Common myeloid progenitor, CD34-positive (primary cell): ENCODE measurements around the gene SH2D3C.

Experiments
- CTCF ChIA-PET: fragments of 350-600 bp; sonication (Branson Sonifier 250); formaldehyde crosslinking; loops from one replicate; lab custom pipeline; 2021; ENCODE audit warnings: antibody characterized with exemption; lab: Charles Lee
- POLR2A ChIA-PET: fragments of 350-600 bp; sonication (Branson Sonifier 250); formaldehyde crosslinking; loops from one replicate; lab custom pipeline; 2021; ENCODE audit warnings: antibody characterized with exemption; lab: Charles Lee
- DNase-seq, 3 donors: peaks; one replicate each; pipeline versions ENCODE4 v3.0.0 to v3.0.0-alpha.2; 2013
- H3K27ac ChIP-seq, 2 experiments: 1 replicate in 1 of 2; 2 replicates in 1 of 2; pipeline ENCODE4 v1.7.0; 2013; ENCODE audit warnings: inconsistent platforms in 2 of 2, low read length in 2 of 2, mild to moderate bottlenecking in 2 of 2, low read depth in 1 of 2, moderate library complexity in 1 of 2; ENCODE audit not compliant: severe bottlenecking in 2 of 2, insufficient read depth in 1 of 2, poor library complexity in 1 of 2
- H3K27me3 ChIP-seq, 5 experiments: replicated peaks in 2 of 5; 1 replicate in 3 of 5; 2 replicates in 2 of 5; pipeline versions ENCODE4 v1.6.1 to v1.7.0; 2013; ENCODE audit warnings: low read length in 4 of 5, mild to moderate bottlenecking in 2 of 5, moderate library complexity in 2 of 5, inconsistent platforms in 1 of 5; ENCODE audit not compliant: insufficient read depth in 5 of 5, control insufficient read depth in 4 of 5
- H3K36me3 ChIP-seq, 4 experiments: 1 replicate in 2 of 4; 2 replicates in 2 of 4; pipeline versions ENCODE4 v1.6.1 to v1.7.0; 2013; ENCODE audit warnings: low read length in 3 of 4, control low read depth in 1 of 4, mild to moderate bottlenecking in 1 of 4; ENCODE audit not compliant: control insufficient read depth in 4 of 4, insufficient read depth in 4 of 4
- H3K4me1 ChIP-seq, 4 experiments: 1 replicate in 3 of 4; 2 replicates in 1 of 4; pipeline versions ENCODE4 v1.6.1 to v1.7.1; 2013; ENCODE audit warnings: low read length in 3 of 4, mild to moderate bottlenecking in 3 of 4, control low read depth in 1 of 4, inconsistent platforms in 1 of 4, moderate library complexity in 1 of 4; ENCODE audit not compliant: control insufficient read depth in 4 of 4, insufficient read depth in 4 of 4; ENCODE audit errors: control extremely low read depth in 1 of 4
- H3K4me3 ChIP-seq, 7 experiments: 1 replicate in 4 of 7; 2 replicates in 3 of 7; pipeline versions ENCODE4 v1.5.1 to v1.7.0; 2013; ENCODE audit warnings: mild to moderate bottlenecking in 7 of 7, low read length in 6 of 7, moderate library complexity in 6 of 7, inconsistent platforms in 2 of 7, low read depth in 2 of 7, control low read depth in 1 of 7; ENCODE audit not compliant: insufficient read depth in 4 of 7, control insufficient read depth in 1 of 7; ENCODE audit errors: extremely low read depth in 1 of 7
- H3K9me3 ChIP-seq, 5 experiments: 1 replicate in 4 of 5; 2 replicates in 1 of 5; pipeline versions ENCODE4 v1.6.1 to v1.7.1; 2013; ENCODE audit warnings: low read length in 4 of 5, mild to moderate bottlenecking in 2 of 5, inconsistent platforms in 1 of 5, low read depth in 1 of 5, moderate library complexity in 1 of 5; ENCODE audit not compliant: control insufficient read depth in 4 of 5, insufficient read depth in 2 of 5; ENCODE audit errors: control extremely low read depth in 1 of 5
- WGBS: methylation state at CpG from one replicate; pipeline ENCODE4 v1.1.5; 2013; ENCODE audit not compliant: insufficient coverage; 5-methylcytosine and 5-hydroxymethylcytosine counted together

Gene SH2D3C

GRCh38 chr9:127730262-127730661 lies 48.2 kb downstream of the SH2D3C start:
- DNase-seq = no peak
- 100% methylated on average over 6 of the region's 9 CpGs for WGBS
- H3K27ac ChIP-seq = no peak overlapping the region
- peaks cover 0 to 16% (median 8%) of the 10 kb centered on the region in 4 experiments for H3K36me3 ChIP-seq
- ChIA-PET POLR2A (no interaction called here), CTCF (interaction anchor here (0.6 to 2.9 kb wide), 3 partner anchors 142 to 191 kb away, joined by 3 to 14 read pairs (median 3); no protein-coding TSS in a partner anchor)
- peaks cover 0 to 13% (median 7%) of the 10 kb centered on the region in 4 experiments for H3K4me1 ChIP-seq
- no peak overlapping the region for H3K4me3 ChIP-seq
- no peaks in the 10 kb centered on the region for H3K27me3 ChIP-seq
- H3K9me3 ChIP-seq = no peaks in the 10 kb centered on the region

DNA sequence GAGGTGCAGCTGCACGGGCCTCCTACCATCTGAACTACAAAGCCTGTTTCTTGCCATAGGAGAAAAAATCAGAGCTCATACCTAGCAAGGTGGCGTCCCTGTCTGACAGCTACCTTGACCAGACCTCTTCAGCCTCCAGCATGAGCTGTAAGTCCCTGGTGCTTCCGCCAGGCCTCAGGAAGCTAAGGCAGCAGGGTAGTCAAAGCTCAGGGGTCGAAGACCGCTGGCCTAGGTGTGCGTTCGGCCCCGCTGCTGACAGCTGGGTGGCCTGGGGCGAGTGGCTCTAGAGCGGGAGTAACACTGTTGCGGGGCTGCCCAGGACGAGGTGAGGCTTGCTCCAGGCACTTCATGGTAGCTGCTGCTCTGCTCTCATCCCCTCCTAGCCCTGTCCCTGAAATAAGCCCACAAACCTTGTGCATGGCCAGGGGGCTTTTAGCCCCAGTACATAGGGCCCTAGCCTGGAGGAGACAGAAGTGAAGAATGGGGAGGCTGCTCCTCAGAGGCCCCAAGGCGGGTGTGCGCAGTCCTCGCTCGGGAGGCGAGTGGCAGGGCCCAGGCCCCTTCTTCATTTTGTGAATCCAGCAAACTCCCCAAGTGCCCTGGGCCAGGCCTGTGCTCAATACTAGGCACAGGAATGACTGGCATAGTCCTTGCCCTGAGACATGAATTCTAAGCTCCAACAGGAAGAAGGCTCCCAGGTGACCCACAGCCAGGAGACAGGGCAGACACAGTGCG lies 48.8 kb downstream of the SH2D3C start:
- Histone ChIP-seq H3K4me1 (peaks cover 0 to 13% (median 9%) of the 10 kb centered on the region in 4 experiments), H3K27me3 (no peaks in the 10 kb centered on the region), H3K9me3 (no peaks in the 10 kb centered on the region), H3K4me3 (no peak overlapping the region), H3K27ac (no peak overlapping the region), H3K36me3 (peaks cover 0 to 16% (median 8%) of the 10 kb centered on the region in 4 experiments)
- WGBS = 92% methylated on average over 18 of the region's 18 CpGs
- ChIA-PET POLR2A (no interaction called here), CTCF (interaction anchor here (0.6 to 1.5 kb wide), 5 partner anchors 10 to 192 kb away, joined by 3 to 4 read pairs (median 3); no protein-coding TSS in a partner anchor)
- no peak for DNase-seq

GRCh38 chr9:127728808-127729207 lies 49.7 kb downstream of the SH2D3C start:
- H3K9me3 ChIP-seq = no peaks in the 10 kb centered on the region
- 93% methylated on average over 7 of the region's 8 CpGs for WGBS
- H3K4me1 ChIP-seq = peaks cover 0 to 6% (median 5%) of the 10 kb centered on the region in 4 experiments
- no peak overlapping the region for H3K27ac ChIP-seq
- H3K27me3 ChIP-seq = no peaks in the 10 kb centered on the region
- POLR2A ChIA-PET = no interaction called here
- DNase-seq = no peak
- peaks cover 0 to 16% (median 8%) of the 10 kb centered on the region in 4 experiments for H3K36me3 ChIP-seq
- CTCF ChIA-PET = interaction anchor here (0.6 to 1.5 kb wide), 4 partner anchors 9 to 141 kb away, joined by 3 to 4 read pairs (median 4); no protein-coding TSS in a partner anchor
- H3K4me3 ChIP-seq = no peak overlapping the region

- Histone ChIP-seq H3K27me3 (peaks cover 0 to 1% (median 0%) of the 10 kb centered on the region in 5 experiments), H3K27ac (no peak overlapping the region), H3K36me3 (peaks cover 0 to 12% (median 2%) of the 10 kb centered on the region in 4 experiments), H3K4me3 (no peak overlapping the region), H3K9me3 (no peaks in the 10 kb centered on the region), H3K4me1 (peaks cover 0 to 5% (median 2%) of the 10 kb centered on the region in 4 experiments)
- CTCF ChIA-PET = interaction anchor here (0.8 to 1.0 kb wide), 2 partner anchors 138 to 139 kb away, joined by 3 read pairs; no protein-coding TSS in a partner anchor
- no peak for DNase-seq
- 98% methylated on average over 6 of the region's 8 CpGs for WGBS
- POLR2A ChIA-PET = no interaction called here
Measured at GRCh38 chr9:127726871-127727270, 51.6 kb downstream of the SH2D3C start.

DNA sequence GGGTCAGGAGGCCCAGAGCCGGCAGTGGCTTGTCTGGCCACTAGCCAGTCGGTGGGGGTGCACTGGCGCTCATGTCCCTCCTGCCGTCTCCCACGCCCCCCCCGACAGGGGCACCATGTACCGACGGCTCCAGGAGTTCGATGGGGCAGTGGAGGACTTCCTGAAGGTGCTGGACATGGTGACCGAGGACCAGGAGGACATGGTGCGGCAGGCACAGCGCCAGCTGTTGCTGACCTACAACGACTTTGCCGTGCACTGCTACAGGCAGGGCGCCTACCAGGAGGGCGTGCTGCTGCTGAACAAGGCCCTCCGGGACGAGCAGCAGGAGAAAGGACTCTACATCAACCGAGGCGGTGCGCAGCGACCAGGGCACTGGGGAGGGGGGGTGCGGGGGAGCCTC lies 54.5 kb downstream of the SH2D3C start:
- 90% methylated on average over 23 of the region's 23 CpGs for WGBS
- Histone ChIP-seq H3K27me3 (peaks cover 0 to 1% (median 0%) of the 10 kb centered on the region in 5 experiments), H3K4me1 (peaks cover 0 to 5% (median 4%) of the 10 kb centered on the region in 4 experiments), H3K9me3 (no peaks in the 10 kb centered on the region), H3K27ac (no peak overlapping the region), H3K36me3 (no peaks in the 10 kb centered on the region), H3K4me3 (no peak overlapping the region)
- CTCF ChIA-PET = interaction anchor here (1.0 kb wide), 1 partner anchor 11 kb away, joined by 3 read pairs; the partner anchor contains the start of gene TOR2A
- DNase-seq = no peak
- POLR2A ChIA-PET = interaction anchor here (0.6 to 1.3 kb wide), 2 partner anchors 9 to 11 kb away, joined by 3 to 4 read pairs; partner anchors contain the start of genes PTRH1 and TOR2A

- 85% methylated on average over 5 of the region's 5 CpGs for WGBS
- Histone ChIP-seq H3K36me3 (no peaks in the 10 kb centered on the region), H3K27me3 (peaks cover 0 to 1% (median 0%) of the 10 kb centered on the region in 5 experiments), H3K4me3 (no peak overlapping the region), H3K4me1 (peaks cover 0 to 5% (median 4%) of the 10 kb centered on the region in 4 experiments), H3K27ac (no peak overlapping the region), H3K9me3 (no peaks in the 10 kb centered on the region)
- POLR2A ChIA-PET = interaction anchor here (1.3 kb wide), 1 partner anchor 11 kb away, joined by 4 read pairs; the partner anchor contains the start of gene TOR2A
- CTCF ChIA-PET = interaction anchor here (1.0 kb wide), 1 partner anchor 11 kb away, joined by 3 read pairs; the partner anchor contains the start of gene TOR2A
- DNase-seq = no peak
Measured at GRCh38 chr9:127723444-127723843, 55.0 kb downstream of the SH2D3C start.
